Right lobe of liver (tissue), 6 donors: ENCODE results near the gene SPDL1. TPM values are rescaled to one million over a fixed set of nuclear protein-coding genes. Genes with fewer than 3 reads are reported as not detected.

ENCODE experiments used
- ATAC-seq, 4 donors: fragments of 200-7000 bp; cut with Tn5 transposase; one replicate each; pipeline ENCODE4 v1.9.1; 2020; ENCODE audit warnings: mild to moderate bottlenecking in 4 of 4, moderate library complexity in 4 of 4
- DNase-seq, 3 donors: peaks; one replicate each; pipeline ENCODE4 v3.0.0-alpha.2; 2020
- H3K27ac ChIP-seq, 3 donors: fragments of 200-600 bp; one replicate each; pipeline ENCODE4 v1.8.0; 2022
- H3K27me3 ChIP-seq, 2 donors: fragments of 200-600 bp; one replicate each; pipeline ENCODE4 v1.8.0; 2022
- H3K36me3 ChIP-seq, 4 donors: fragments of 200-600 bp; sonication (generic) in 1 of 4; one replicate each; pipeline versions ENCODE4 v1.5.1 to v1.8.0; 2017 to 2022; ENCODE audit warnings: control low read depth in 1 of 4
- H3K4me1 ChIP-seq, 4 donors: fragments of 200-600 bp; sonication (generic) in 1 of 4; one replicate each; pipeline versions ENCODE4 v1.5.1 to v1.8.0; 2017 to 2022; ENCODE audit warnings: control low read depth in 1 of 4
- H3K4me3 ChIP-seq, 3 donors: fragments of 200-600 bp; one replicate each; pipeline ENCODE4 v1.8.0; 2022
- H3K9me3 ChIP-seq, 4 donors: fragments of 200-600 bp; sonication (generic) in 1 of 4; one replicate each; pipeline versions ENCODE4 v1.5.1 to v1.8.0; 2017 to 2022; ENCODE audit warnings: control low read depth in 1 of 4
- POLR2A ChIP-seq: fragments of 450-650 bp; IDR thresholded peaks from one replicate; pipeline ENCODE4 v1.6.1; 2017; ENCODE audit warnings: antibody characterized with exemption, mild to moderate bottlenecking
- WGBS: methylation state at CpG from one replicate; pipeline ENCODE4 v1.1.6; 2018; ENCODE audit warnings: low coverage, low lambda C conversion rate; ENCODE audit not compliant: insufficient coverage; ENCODE audit errors: missing lambda C conversion rate; 5-methylcytosine and 5-hydroxymethylcytosine counted together
- intact Hi-C, 2 donors: fragments of 100-400 bp; cut with DNase I; formaldehyde crosslinking; loops; one replicate each; pipeline versions ENCODE4 v1.11.2 to v1.14.1; 2022
- total RNA-seq, 6 experiments: library from RNA; depleted of rRNA in 2 of 6; stranded (reverse); fragments of >200 nt in 2 of 6; fragmentation: NEBNext Ultra II Directional in 3 of 6; extraction: Animal tissue kit (Norgen Biotek cat#: 25700) in 3 of 6; gene quantifications; one replicate each; pipeline versions ENCODE4 v1.1.0 to v1.2.4, GENCODE V29; 2016 to 2023
- TF ChIP-seq, protein P1 (sequence below), 4 donors: fragments of 200-600 bp in 3 of 4; fragments of 450-650 bp in 1 of 4; IDR thresholded peaks; one replicate each; pipeline versions ENCODE4 v1.5.1 to v1.8.0; 2016 to 2022; ENCODE audit warnings: antibody characterized with exemption in 4 of 4, mild to moderate bottlenecking in 2 of 4
- donor health status: DM: no; HTN: yes; CAD: no.
- donor health status: DM: no; HTN: no; CAD: no.
- donor health status: DM: no; HTN: no; CAD: no.
- donor health status: DM: no; HTN: yes; CAD: no.
- donor health status: DM: no; HTN: yes; CAD: no.

Gene SPDL1
- total RNA-seq, 6 experiments from 2014 or later: 1.1 to 6.7 (median 2.4) TPM

- ATAC-seq: peak; percentile 40 to 61 (median 56)
- Histone ChIP-seq H3K9me3 (no peaks in the 10 kb centered on the region), H3K36me3 (no peaks in the 10 kb centered on the region), H3K27me3 (no peaks in the 10 kb centered on the region), H3K4me1 (peaks cover 0 to 8% (median 0%) of the 10 kb centered on the region in 4 donors), H3K4me3 (peak overlapping the region; percentile 70 to 75 (median 72)), H3K27ac (peak overlapping the region in 2 of 3 donors; percentile 38 to 41)
- DNase-seq: no peak
- intact Hi-C loops: no loop called here
- 5% methylated on average over 7 of the region's 7 CpGs for WGBS
- TF ChIP-seq POLR2A: no peak
- TF ChIP-seq, protein P1, sequence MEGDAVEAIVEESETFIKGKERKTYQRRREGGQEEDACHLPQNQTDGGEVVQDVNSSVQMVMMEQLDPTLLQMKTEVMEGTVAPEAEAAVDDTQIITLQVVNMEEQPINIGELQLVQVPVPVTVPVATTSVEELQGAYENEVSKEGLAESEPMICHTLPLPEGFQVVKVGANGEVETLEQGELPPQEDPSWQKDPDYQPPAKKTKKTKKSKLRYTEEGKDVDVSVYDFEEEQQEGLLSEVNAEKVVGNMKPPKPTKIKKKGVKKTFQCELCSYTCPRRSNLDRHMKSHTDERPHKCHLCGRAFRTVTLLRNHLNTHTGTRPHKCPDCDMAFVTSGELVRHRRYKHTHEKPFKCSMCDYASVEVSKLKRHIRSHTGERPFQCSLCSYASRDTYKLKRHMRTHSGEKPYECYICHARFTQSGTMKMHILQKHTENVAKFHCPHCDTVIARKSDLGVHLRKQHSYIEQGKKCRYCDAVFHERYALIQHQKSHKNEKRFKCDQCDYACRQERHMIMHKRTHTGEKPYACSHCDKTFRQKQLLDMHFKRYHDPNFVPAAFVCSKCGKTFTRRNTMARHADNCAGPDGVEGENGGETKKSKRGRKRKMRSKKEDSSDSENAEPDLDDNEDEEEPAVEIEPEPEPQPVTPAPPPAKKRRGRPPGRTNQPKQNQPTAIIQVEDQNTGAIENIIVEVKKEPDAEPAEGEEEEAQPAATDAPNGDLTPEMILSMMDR (IDR thresholded peaks at IDR 0.05): no peak
Observed at GRCh38 chr5:169583101-169583423, 511 bp upstream of the SPDL1 start.

DNA sequence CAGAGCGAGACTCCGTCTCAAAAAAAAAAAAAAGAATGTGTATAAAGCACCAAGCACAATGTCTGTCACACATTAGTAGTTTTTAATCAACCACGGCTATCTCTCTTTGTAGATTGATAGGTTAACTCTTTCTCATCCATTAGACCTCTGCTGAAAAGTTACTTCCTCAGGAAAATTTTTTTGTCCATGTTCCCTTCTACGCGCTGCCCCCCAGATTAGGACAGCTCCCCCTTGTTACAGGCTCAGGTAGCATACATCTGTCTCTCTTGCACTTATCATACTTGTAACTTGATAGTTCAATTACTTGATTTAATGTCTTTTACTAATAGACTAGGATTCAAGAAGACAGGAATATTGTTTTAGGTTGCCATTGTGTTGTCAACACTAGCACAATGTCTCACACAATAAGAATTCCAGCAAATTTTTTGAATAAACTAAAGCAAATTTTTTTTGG lies 1.5 kb downstream of the SPDL1 start:
- WGBS: 66% methylated on average over 3 of the region's 5 CpGs
- DNase-seq (no peak), ATAC-seq (no peak)
- H3K4me3 ChIP-seq: no peak overlapping the region
- intact Hi-C loops: no loop called here
- TF ChIP-seq POLR2A: no peak
- TF ChIP-seq, protein P1 (IDR thresholded peaks at IDR 0.05): no peak
- peaks cover 0 to 8% (median 0%) of the 10 kb centered on the region in 4 donors for H3K4me1 ChIP-seq
- H3K36me3 ChIP-seq: no peaks in the 10 kb centered on the region
- no peaks in the 10 kb centered on the region for H3K9me3 ChIP-seq
- H3K27ac ChIP-seq: no peak overlapping the region
- no peaks in the 10 kb centered on the region for H3K27me3 ChIP-seq

DNA sequence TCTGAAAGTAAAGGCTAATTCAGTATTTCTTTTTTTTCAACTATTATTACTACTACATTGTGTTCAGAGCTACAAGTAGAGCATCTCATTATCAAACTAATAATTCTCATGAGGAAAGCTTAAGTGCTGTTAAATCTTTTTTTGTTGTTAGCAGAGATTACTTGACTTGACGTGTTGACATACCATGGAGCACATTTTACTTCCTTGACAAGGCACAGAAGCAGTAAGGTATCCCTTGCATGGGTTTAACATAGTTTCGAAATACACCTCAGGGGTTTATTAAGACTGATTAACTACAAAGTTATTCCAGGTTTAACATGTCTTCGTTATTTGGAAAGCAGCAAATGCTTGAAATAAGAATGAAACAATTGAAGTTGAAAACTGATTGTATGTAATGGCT lies 7.0 kb downstream of the SPDL1 start:
- Histone ChIP-seq H3K4me3 (no peak overlapping the region), H3K27me3 (no peaks in the 10 kb centered on the region), H3K9me3 (no peaks in the 10 kb centered on the region), H3K4me1 (peaks cover 0 to 4% (median 0%) of the 10 kb centered on the region in 4 donors), H3K27ac (no peak overlapping the region), H3K36me3 (no peaks in the 10 kb centered on the region)
- intact Hi-C loops: no loop called here
- TF ChIP-seq POLR2A: no peak
- TF ChIP-seq, protein P1 (IDR thresholded peaks at IDR 0.05): no peak
- DNase-seq: no peak
- ATAC-seq: no peak
- 98% methylated on average over 3 of the region's 3 CpGs for WGBS

DNA sequence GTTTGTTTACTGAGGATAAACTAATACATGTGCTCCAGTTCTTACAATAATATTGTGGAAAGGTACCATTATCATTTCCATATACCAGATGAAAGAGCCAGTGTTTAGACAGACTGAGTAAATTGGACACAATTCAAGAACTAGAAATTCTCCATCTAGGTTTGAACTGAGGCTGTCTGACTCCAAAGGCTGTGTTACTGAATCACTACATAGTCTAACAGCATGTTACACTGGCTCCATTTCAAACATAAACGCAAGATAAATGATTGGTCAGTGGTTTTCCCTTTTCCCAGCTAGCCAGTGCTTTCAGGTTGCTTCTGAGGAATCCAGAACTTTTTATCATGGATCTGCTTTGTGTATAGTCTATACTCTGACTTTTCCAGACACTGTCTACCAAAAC lies 8.1 kb downstream of the SPDL1 start:
- TF ChIP-seq, protein P1 (IDR thresholded peaks at IDR 0.05): no peak
- TF ChIP-seq POLR2A: no peak
- no peak overlapping the region for H3K27ac ChIP-seq
- no peaks in the 10 kb centered on the region for H3K36me3 ChIP-seq
- no peaks in the 10 kb centered on the region for H3K27me3 ChIP-seq
- DNase-seq (no peak), ATAC-seq (no peak)
- H3K9me3 ChIP-seq: no peaks in the 10 kb centered on the region
- peaks cover 0 to 4% (median 0%) of the 10 kb centered on the region in 4 donors for H3K4me1 ChIP-seq
- WGBS: 0% methylated on average over 1 of the region's 1 CpG
- no peak overlapping the region for H3K4me3 ChIP-seq
- intact Hi-C loops: no loop called here
